SK-N-SH (cell line): ENCODE results near the gene AMPD2. TPM values are rescaled to one million over a fixed set of nuclear protein-coding genes. Genes with fewer than 3 reads are reported as not detected.

Source experiments
- CTCF ChIA-PET: fragments of 300-600, 350-600 bp; formaldehyde crosslinking; extraction: SDS; loops from one replicate; lab custom pipeline; 2021; lab: Yijun Ruan, JAX
- POLR2A ChIA-PET: fragments of 350-600 bp; sonication (Branson Sonifier 250); formaldehyde crosslinking; extraction: SDS; loops from one replicate; lab custom pipeline; 2020; ENCODE audit warnings: antibody characterized with exemption, inconsistent platforms; lab: Yijun Ruan, JAX
- DNase-seq: peaks from one replicate; pipeline ENCODE4 v3.0.0; 2012
- H2AFZ ChIP-seq: fragments of 200-600 bp; sonication (generic); 2 replicates; pipeline ENCODE4 v1.8.1; 2016; ENCODE audit warnings: antibody characterized with exemption, mild to moderate bottlenecking, low read depth
- H3F3A ChIP-seq: fragments of 200-600 bp; sonication (generic); replicated peaks from 2 replicates; pipeline ENCODE3; 2016; ENCODE audit warnings: antibody characterized with exemption, mild to moderate bottlenecking; ENCODE audit not compliant: insufficient read depth
- H3K27ac ChIP-seq, 2 experiments: fragments of 200-500 bp in 1 of 2; fragments of 200-600 bp in 1 of 2; sonication (Bioruptor generic) in 1 of 2; sonication (generic), shearing (Covaris generic) in 1 of 2; 2 replicates each; pipeline versions ENCODE4 v1.5.1 to v1.6.1; 2014 to 2016; ENCODE audit warnings: low read depth in 2 of 2, inconsistent platforms in 1 of 2, low read length in 1 of 2, mild to moderate bottlenecking in 1 of 2, mixed read lengths in 1 of 2
- H3K27me3 ChIP-seq: fragments of 200-600 bp; sonication (generic), shearing (Covaris generic); 2 replicates; pipeline ENCODE4 v1.6.1; 2016; ENCODE audit warnings: mixed run types; ENCODE audit not compliant: insufficient read depth
- H3K36me3 ChIP-seq, 2 experiments: fragments of 200-500 bp in 1 of 2; fragments of 200-600 bp in 1 of 2; sonication (Bioruptor generic) in 1 of 2; sonication (generic) in 1 of 2; replicated peaks in 1 of 2; 2 replicates each; pipeline versions ENCODE3 to v1.5.1; 2014 to 2016; ENCODE audit warnings: low read length in 1 of 2, mild to moderate bottlenecking in 1 of 2; ENCODE audit not compliant: insufficient read depth in 2 of 2, control insufficient read depth in 1 of 2
- H3K4me1 ChIP-seq, 2 experiments: fragments of 200-500 bp in 1 of 2; fragments of 200-600 bp in 1 of 2; sonication (Bioruptor generic) in 1 of 2; sonication (generic), shearing (Covaris generic) in 1 of 2; 2 replicates each; pipeline versions ENCODE4 v1.5.1 to v1.6.1; 2014 to 2016; ENCODE audit warnings: low read depth in 1 of 2, low read length in 1 of 2, mixed run types in 1 of 2; ENCODE audit not compliant: insufficient read depth in 2 of 2, control insufficient read depth in 1 of 2
- H3K4me2 ChIP-seq: fragments of 200-600 bp; sonication (generic), shearing (Covaris generic); 2 replicates; pipeline ENCODE4 v1.6.1; 2017; ENCODE audit warnings: mixed run types
- H3K4me3 ChIP-seq, 2 experiments: fragments of 200-500 bp in 1 of 2; fragments of 200-600 bp in 1 of 2; sonication (Bioruptor generic) in 1 of 2; sonication (generic), shearing (Covaris generic) in 1 of 2; 2 replicates each; pipeline versions ENCODE4 v1.5.1 to v1.8.1; 2014 to 2016; ENCODE audit warnings: low read depth in 2 of 2, inconsistent platforms in 1 of 2, low read length in 1 of 2, mild to moderate bottlenecking in 1 of 2, mixed read lengths in 1 of 2, moderate library complexity in 1 of 2
- H3K79me2 ChIP-seq: fragments of 200-600 bp; sonication (generic); 2 replicates; pipeline ENCODE4 v1.8.1; 2017; ENCODE audit warnings: mild to moderate bottlenecking; ENCODE audit not compliant: insufficient read depth
- H3K9ac ChIP-seq: fragments of 200-600 bp; sonication (generic); 2 replicates; pipeline ENCODE4 v1.6.1; 2017; ENCODE audit warnings: mixed run types
- H3K9me2 ChIP-seq: fragments of 200-600 bp; sonication (generic); 2 replicates; pipeline ENCODE4 v1.6.1; 2017; ENCODE audit warnings: mixed run types
- H3K9me3 ChIP-seq: fragments of 200-600 bp; sonication (generic); 2 replicates; pipeline ENCODE4 v1.6.1; 2017; ENCODE audit warnings: mixed run types, mild to moderate bottlenecking, moderate library complexity
- H4K20me1 ChIP-seq: fragments of 200-600 bp; sonication (generic); 2 replicates; pipeline ENCODE4 v1.6.1; 2017; ENCODE audit warnings: mild to moderate bottlenecking, mixed run types; ENCODE audit not compliant: insufficient read depth
- CHD2 ChIP-seq: fragments of 150-350 bp; IDR thresholded peaks from 2 replicates; pipeline ENCODE4 v1.6.1; 2018; ENCODE audit warnings: low read length; ENCODE audit not compliant: partially characterized antibody
- EP300 ChIP-seq, 2 experiments: IDR thresholded peaks; 2 replicates each; pipeline versions ENCODE4 v1.4.0 to v1.6.1; 2012; ENCODE audit warnings: borderline replicate concordance in 1 of 2, low read depth in 1 of 2, low read length in 1 of 2
- GATA2 ChIP-seq: sonication (generic); formaldehyde crosslinking; IDR thresholded peaks from 2 replicates; pipeline ENCODE4 v1.5.0; 2020; ENCODE audit warnings: mild to moderate bottlenecking, missing genetic modification reagents
- RFX5 ChIP-seq: IDR thresholded peaks from 2 replicates; pipeline ENCODE4 v1.6.1; 2012; ENCODE audit warnings: mild to moderate bottlenecking, improper control_type of control experiment, low read length
- SIN3A ChIP-seq: IDR thresholded peaks from 2 replicates; pipeline ENCODE4 v1.6.1; 2012; ENCODE audit warnings: low read depth, mild to moderate bottlenecking, low read length, moderate library complexity, borderline replicate concordance
- TEAD4 ChIP-seq: IDR thresholded peaks from 2 replicates; pipeline ENCODE4 v1.4.0; 2012; ENCODE audit warnings: mild to moderate bottlenecking, borderline replicate concordance; ENCODE audit not compliant: insufficient read depth
- YY1 ChIP-seq: IDR thresholded peaks from 2 replicates; pipeline ENCODE4 v1.4.0; 2012; ENCODE audit warnings: low read depth, mild to moderate bottlenecking
- WGBS: methylation state at CpG from one replicate; pipeline ENCODE4 v1.1.6; 2017; ENCODE audit warnings: low lambda C conversion rate; 5-methylcytosine and 5-hydroxymethylcytosine counted together
- polyA plus RNA-seq, 3 experiments: library from polyadenylated mRNA; depleted of rRNA; stranded (reverse); fragments of >200 nt; gene quantifications; 2 replicates each; pipeline ENCODE4 v1.2.3, GENCODE V29; 2012

AMPD2 gene
- polyA plus RNA-seq, 1 of the 3 experiments (the other 2 are of a cell fraction): 59.1 TPM

GRCh38 chr1:109621379-109622136, 1.9 kb downstream of the AMPD2 start:
- Histone ChIP-seq H3K79me2 (peaks cover 57% of the 10 kb centered on the region), H3K9me3 (no peaks in the 10 kb centered on the region), H3K9me2 (no peaks in the 10 kb centered on the region), H3K4me1 (peaks cover 28 to 60% of the 10 kb centered on the region in 2 experiments; a peak in 3 of 4 replicates), H3K27me3 (no peaks in the 10 kb centered on the region), H3F3A (peaks cover 11% of the 10 kb centered on the region), H3K4me3 (peak overlapping the region; percentile 85 to 98), H3K4me2 (peak overlapping the region; percentile 97), H3K27ac (peak overlapping the region; percentile 97 to 98), H3K36me3 (peaks cover 0 to 3% of the 10 kb centered on the region in 2 experiments), H4K20me1 (peaks cover 52% of the 10 kb centered on the region), H3K9ac (peak overlapping the region; percentile 99), H2AFZ (no peak overlapping the region)
- WGBS: 35% methylated on average over 12 of the region's 13 CpGs
- ChIA-PET POLR2A (no interaction called here), CTCF (interaction anchor here (1.0 to 11.9 kb wide), 5 partner anchors 8 to 28 kb away, joined by 3 to 114 read pairs (median 9); no protein-coding TSS in a partner anchor)
- TF ChIP-seq TEAD4 (no peak), GATA2 (CRISPR knock-in tag) (no peak)
- DNase-seq: no peak

GRCh38 chr1:109622137-109622892, 2.7 kb downstream of the AMPD2 start:
- Histone ChIP-seq H3K4me3 (peak overlapping the region; percentile 85 to 98), H3K9me2 (no peaks in the 10 kb centered on the region), H3K4me1 (peaks cover 24 to 57% of the 10 kb centered on the region in 2 experiments; a peak in 3 of 4 replicates), H3K27ac (no peak overlapping the region; a peak in 1 of 4 replicates), H3F3A (peaks cover 8% of the 10 kb centered on the region), H4K20me1 (peaks cover 52% of the 10 kb centered on the region), H3K4me2 (peak overlapping the region; percentile 97), H3K36me3 (peaks cover 0 to 10% of the 10 kb centered on the region in 2 experiments), H3K27me3 (no peaks in the 10 kb centered on the region), H3K9me3 (no peaks in the 10 kb centered on the region), H2AFZ (no peak overlapping the region), H3K79me2 (peaks cover 57% of the 10 kb centered on the region), H3K9ac (peak overlapping the region; percentile 99)
- ChIA-PET POLR2A (interaction anchor here (2.9 kb wide), 1 partner anchor 74 kb away, joined by 16 read pairs; the partner anchor contains the start of gene GNAI3), CTCF (interaction anchor here (1.9 to 11.9 kb wide), 2 partner anchors 18 to 27 kb away, joined by 8 to 114 read pairs; no protein-coding TSS in a partner anchor)
- TF ChIP-seq YY1 (no peak), CHD2 (no peak), RFX5 (no peak), GATA2 (CRISPR knock-in tag) (no peak), SIN3A (no peak), EP300 (IDR thresholded peaks at IDR 0.05; ENCODE audit: borderline replicate concordance in 1 of 2, low read depth in 1 of 2, low read length in 1 of 2) (no peak), TEAD4 (no peak)
- DNase-seq: no peak
- 74% methylated on average over 4 of the region's 11 CpGs for WGBS
